Superior temporal gyrus (tissue), 1 donor: ENCODE data around the gene GJC1.
A peak's percentile ranks its signal among the peaks of the same experiment; 100 is the strongest.

ENCODE experiments used
- DNase-seq: peaks from one replicate; pipeline ENCODE4 v3.0.0-alpha.2; 2016; ENCODE audit errors: extremely low spot score

The GJC1 gene

GRCh38 chr17:44777394-44778348, 52.4 kb downstream of the GJC1 start:
- no peak for DNase-seq

DNA sequence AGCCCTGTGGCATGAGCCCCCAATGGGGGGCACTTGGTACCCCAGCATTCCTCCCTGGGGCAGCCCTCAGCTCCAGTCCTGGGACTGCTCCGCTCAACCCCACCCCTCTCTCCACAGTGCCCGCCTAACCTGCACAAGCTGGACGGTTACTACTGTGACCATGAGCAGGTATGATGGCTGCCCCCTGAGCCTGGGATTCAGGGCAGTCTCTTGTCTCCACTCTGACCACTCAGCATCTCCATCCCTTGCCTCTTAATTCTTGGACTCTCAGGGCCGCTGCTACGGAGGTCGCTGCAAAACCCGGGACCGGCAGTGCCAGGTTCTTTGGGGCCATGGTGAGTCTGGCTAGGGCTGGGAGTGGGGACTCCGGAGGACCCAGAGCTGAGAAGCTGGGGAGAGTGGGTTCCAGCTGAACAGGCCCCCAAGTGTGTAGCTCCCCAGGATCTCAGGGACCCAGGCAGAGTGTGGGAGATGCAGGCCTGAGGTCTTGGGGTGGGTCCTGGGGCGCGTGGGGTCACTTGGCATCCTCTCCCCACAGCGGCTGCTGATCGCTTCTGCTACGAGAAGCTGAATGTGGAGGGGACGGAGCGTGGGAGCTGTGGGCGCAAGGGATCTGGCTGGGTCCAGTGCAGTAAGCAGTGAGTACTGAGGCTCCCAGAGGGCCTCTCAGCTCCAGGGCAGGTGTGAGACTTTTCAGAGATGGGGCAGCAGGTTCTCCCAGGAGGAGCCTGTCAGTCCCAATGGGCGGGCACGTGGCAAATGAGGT, 53.3 kb downstream of the GJC1 start:
- no peak for DNase-seq

GRCh38 chr17:44775838-44776621, 54.1 kb downstream of the GJC1 start:
- DNase-seq, result no peak

- DNase-seq, result peak; percentile 93
Measured at GRCh38 chr17:44775136-44775837, 54.8 kb downstream of the GJC1 start.

DNA sequence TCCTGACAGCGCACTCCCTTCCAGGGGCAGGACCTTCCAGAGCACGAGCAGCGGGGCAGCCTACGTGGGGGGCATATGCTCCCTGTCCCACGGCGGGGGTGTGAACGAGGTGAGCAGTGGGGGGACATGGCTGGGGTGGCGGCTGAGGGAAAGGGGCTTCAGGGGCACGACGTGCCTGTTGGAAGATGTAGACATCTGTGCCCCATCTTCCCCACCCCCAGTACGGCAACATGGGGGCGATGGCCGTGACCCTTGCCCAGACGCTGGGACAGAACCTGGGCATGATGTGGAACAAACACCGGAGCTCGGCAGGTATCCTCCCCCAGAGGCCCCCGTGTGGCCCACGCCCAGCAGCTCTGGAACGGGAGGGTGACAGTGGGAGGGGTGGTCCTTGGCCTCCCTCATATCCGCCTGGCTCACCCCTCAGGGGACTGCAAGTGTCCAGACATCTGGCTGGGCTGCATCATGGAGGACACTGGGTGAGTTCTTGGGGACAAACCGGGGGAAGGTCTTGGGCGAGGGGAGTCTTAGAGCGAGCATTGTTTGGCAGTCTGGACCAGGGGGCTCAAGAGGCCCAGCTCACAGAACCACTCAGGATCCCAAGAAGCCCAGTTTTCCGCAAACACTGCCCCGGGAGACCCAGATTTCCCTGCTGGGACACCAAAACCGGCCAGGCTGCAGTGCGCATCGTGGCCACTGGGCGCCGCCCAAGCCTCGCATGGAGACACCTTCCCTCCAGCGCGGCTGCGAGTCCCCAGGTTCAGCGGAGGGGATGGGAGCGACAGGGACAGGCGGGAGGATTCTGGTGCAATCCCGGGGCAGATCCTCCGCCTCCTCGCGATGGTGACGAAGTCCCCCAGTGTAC, 55.6 kb downstream of the GJC1 start:
- DNase-seq, result peak; percentile 89

DNA sequence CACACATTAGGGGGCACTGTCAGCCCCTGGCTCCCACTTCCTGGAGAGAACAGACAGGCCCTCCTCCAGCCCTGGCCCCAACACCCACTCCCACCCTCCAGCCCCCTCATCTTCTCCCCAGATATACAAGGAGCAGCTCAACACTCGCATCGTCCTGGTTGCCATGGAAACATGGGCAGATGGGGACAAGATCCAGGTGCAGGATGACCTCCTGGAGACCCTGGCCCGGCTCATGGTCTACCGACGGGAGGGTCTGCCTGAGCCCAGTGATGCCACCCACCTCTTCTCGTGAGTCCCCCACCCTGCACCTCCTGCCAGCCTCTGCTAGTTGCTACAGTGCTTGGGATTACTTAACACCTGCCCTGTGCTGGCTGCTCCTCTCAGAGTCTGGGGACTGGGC, 56.9 kb downstream of the GJC1 start:
- DNase-seq, result no peak

GRCh38 chr17:44772308-44773045, 57.6 kb downstream of the GJC1 start:
- no peak for DNase-seq

GRCh38 chr17:44770166-44770925, 59.7 kb downstream of the GJC1 start:
- DNase-seq, result no peak

DNA sequence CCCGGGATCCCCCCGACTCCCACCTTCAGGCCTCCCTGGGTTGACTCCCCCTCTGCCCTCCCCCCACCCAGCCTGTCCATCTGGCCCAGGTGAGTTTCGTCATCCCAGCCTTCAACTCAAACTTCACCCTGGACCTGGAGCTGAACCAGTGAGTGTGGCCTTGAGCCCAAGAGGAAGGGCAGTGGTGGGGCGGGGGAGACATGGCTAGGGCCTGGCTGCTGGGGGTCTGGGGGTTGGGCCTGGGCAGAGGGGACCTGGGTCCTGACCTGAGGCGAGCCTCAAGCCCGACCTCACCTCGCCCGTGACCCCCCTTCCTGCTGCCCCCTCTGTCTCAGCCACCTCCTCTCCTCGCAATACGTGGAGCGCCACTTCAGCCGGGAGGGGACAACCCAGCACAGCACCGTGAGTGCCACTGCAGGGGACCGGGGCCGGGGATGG, 60.4 kb downstream of the GJC1 start:
- no peak for DNase-seq

- no peak for DNase-seq
Measured at GRCh38 chr17:44769230-44769629, 60.9 kb downstream of the GJC1 start.

DNA sequence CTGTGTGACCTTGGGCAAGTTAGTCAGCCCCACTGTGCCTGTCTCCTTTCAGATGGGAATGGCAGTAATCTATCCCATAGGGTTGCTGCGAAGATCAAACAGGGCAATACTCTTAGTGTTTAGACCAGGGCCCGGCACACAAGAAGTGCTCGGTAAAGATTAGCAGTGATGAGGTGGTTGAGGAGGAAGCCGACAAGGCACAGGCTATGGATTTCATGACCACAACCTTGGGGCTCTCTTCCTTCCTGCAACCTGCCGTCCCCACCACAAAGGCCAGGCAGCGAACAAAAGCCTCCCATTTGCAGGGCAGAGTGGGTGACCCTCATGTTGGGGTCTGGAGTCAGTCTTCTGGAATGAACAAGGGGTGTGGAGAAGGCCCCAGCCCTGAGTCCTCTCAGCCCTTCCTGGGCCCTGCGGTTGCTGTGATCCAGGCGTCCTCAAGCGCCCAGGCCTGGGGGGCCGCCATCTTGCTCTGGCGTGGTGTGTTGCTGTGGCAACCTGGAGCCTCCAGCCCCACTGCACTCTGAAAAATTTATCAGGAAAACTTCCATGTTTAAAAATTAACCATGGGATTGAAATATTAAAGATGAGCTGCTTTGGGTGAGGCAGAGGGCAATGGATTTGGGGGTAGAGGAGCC, 61.5 kb downstream of the GJC1 start:
- no peak for DNase-seq

DNA sequence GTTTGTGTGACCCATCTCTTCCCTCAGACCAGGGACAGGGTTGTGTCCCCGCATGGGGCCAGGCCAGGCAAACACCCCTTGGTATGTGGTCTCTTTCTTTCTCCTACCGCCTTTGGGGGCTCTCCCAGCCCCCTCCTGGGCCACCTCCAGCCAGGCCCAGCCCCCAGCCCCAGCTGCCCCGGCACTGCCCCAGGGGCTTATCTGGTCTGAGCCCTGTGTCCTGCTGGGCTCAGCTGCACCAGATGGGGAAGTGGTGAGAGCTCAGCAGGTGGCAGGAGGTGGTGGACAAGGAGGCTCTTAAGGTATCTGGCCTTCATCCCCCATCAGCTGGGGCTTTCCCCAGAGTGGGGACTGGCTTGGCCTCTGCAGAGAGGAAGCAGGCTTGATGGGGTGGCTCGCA, 62.6 kb downstream of the GJC1 start:
- no peak for DNase-seq

- peak; percentile 48 for DNase-seq
Measured at GRCh38 chr17:44766409-44767038, 63.6 kb downstream of the GJC1 start.

GRCh38 chr17:44765965-44766364, 64.1 kb downstream of the GJC1 start:
- no peak for DNase-seq

DNA sequence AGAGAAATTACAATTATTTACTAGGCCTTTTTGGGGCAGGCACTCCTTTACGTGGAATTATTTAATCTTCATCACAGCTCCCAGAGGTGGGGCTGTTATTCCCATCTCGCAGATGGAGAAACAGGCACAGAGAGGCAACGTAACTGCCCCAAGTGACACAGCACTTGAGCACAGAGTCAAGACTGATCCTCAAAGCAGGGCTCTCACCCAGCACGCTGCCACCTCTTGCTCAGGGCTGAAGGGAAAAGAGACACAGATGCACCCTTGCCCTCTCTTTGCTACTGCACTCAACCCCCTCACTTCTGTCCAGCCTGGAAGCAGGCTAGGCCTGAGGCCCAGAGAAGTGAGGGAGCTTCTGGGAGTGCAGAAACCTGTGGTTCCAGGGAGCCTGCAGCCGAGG, 66.9 kb downstream of the GJC1 start:
- no peak for DNase-seq

DNA sequence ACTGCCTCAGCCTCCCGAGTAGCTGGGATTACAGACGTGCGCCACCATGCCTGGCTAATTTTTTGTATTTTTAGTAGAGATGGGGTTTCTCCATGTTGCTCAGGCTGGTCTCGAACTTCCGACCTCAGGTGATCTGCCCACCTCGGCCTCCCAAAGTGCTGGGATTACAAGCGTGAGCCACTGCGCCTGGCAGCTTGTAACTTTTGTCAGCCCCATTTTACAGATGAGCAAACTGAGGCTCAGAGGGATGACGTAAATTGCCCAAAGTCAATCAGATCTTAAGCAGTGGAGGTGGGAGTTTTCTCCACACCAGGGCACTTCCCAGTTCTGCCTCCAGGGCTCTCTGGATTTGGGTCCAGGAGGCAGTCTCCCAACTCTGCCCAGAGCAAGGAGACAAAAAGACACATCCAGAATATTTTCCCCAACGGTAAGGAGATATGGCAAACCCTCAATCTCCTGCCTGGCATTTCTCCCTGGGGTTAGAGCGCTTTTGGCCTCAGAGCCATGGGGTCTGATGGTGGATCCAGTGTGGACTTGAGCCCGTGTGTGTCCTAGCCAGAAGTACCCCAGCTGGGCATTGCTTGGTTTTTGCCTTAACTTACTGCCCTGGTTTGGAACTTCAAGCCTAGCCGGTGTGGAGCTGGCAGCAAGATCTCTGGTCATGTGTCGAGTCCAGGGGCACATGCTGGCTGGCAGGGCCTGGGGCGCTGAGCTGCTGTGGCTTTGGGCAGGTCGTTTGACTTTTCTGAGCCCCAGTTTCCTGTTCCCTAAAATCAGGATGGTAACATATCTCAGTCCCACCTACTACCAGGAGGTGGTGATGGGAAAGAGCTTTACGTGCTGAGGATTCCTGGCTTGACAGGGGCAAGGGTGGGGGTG, 67.9 kb downstream of the GJC1 start:
- no peak for DNase-seq
